GM19328 (cell line): Measurements from ENCODE around the gene PRLH.

Experiments
- ATAC-seq: cut with Tn5 transposase; IDR thresholded peaks from one replicate; pipeline ENCODE4 v1.9.1; 2021; ENCODE audit warnings: mild to moderate bottlenecking, moderate library complexity; ENCODE audit not compliant: unreplicated experiment

The PRLH gene

DNA sequence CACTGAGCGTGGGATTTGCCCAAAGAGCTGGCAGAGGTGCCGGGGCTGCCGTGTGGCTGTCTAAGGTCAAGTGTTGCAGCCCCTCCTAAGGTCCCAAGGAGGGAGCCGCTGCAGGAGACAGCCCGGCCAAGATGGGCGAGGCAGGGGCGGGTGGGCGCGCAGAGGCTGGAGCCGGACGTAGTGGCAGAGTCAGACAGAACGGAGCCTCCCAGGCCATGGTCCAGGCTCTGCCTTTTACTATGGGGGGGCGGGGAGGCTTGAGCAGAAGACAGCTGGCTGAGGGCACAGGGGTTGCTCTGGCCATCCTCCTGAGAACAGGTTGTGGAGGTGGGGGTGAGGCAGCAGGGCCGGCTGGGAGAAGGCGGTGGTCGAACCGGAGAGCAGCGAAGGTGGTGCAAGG lies 27.5 kb upstream of the PRLH start:
- ATAC-seq: no peak

DNA sequence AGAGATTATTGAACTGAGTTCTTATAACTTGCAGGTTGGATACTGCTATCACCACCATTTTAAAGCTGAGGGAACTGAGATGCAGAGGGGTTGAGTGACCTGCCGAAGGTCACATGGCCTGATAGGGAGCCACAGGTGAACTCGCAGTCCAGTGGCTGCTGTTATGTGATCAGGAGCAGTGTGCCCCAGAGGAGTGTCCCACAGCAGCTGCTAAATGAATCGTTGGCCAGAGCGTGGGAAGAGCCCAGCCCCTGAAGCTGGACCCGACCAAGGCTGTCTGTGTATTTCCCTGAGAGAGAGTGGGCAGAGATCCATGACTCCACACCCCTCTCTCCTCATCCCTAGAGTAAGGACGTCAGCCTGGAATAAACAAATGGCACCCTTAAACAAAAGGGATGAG lies 26.7 kb upstream of the PRLH start:
- ATAC-seq: no peak

DNA sequence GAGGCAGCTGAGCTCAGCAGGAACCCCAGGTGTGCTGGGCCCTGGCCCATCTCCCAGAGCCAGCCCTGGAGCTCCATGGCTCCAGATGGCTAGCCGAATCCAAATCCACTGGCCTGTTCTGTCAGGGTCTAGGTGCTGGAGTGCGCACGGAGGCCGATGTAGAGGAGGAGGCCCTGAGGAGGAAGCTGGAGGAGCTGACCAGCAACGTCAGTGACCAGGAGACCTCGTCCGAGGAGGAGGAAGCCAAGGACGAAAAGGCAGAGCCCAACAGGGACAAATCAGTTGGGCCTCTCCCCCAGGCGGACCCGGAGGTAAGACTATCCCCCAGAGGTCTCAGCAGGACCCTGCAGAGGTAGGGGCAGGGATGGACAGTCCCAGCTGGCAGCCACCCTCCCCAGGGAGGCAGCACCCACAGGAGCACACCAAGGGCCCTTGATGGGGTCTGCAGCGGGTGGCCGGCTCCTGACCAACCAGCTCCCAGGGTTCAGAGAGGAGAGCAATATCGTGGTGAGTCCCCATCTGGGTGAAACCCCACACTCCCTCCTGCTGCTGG lies 26.1 kb upstream of the PRLH start:
- ATAC-seq: no peak

DNA sequence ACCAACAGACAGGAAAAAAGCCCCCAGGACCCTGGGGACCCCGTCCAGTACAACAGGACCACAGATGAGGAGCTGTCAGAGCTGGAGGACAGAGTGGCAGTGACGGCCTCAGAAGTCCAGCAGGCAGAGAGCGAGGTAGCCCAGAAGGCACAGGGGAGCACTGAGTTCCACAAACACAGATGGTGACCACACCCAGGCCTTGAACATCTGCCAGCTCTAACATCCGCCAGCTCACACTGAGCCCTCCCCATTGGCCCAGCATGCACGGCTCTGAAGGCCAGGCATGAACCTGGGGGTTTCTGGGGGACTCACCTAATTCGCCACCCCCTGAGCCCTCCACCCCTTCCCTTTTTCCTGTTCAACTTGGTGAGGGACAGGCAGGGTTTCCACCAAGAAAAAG lies 25.6 kb upstream of the PRLH start:
- ATAC-seq: no peak

DNA sequence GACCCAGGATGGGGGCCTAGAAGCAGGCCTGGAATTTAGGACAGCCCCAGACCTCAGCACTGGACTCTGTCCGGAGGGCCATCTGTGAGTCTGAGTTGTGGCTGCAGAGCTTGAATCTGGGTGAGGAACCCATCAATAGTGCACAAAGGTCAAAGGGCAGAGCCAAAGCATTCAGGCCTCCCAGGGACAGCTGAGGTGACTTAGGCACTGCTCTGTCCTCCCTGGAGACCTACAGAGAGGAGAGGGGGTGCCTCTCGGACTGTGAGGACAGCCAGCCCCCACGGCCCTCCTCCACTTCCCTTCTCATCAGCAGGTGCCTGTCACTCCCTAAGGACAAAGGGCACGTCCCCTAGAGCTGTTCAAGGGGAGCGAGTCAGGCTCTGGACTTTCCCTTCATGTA lies 25.1 kb upstream of the PRLH start:
- ATAC-seq: no peak

DNA sequence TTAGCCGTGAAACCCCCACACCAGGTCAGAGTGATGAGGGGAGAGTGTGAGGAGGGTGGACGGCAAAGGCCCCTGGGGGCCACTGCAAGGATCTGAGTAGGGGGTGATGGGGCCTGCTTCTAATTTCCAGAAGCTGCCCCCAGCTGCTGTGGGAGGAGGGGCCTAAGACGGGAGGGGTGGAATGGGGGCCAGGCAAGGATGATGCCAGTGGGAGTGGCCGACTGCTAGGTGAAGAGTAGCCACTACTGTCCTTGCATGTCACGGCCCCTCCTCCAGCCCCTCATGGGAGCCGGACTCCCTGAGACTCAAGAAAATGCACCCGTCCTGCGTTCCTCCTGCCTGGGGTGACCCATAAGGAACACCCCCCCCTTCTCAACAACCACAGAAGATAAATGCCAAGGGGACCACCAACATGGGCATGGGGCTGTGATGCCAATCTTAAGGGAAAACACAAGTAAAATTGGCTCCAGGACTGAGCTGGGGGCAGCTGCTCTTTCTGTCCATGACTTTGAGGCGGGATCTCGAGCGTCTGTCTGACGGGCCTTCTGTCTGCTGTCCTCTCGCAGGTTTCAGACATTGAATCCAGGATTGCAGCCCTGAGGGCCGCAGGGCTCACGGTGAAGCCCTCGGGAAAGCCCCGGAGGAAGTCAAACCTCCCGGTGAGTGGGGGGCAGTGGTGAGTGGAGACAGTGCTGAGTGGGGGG lies 24.2 kb upstream of the PRLH start:
- ATAC-seq: no peak

DNA sequence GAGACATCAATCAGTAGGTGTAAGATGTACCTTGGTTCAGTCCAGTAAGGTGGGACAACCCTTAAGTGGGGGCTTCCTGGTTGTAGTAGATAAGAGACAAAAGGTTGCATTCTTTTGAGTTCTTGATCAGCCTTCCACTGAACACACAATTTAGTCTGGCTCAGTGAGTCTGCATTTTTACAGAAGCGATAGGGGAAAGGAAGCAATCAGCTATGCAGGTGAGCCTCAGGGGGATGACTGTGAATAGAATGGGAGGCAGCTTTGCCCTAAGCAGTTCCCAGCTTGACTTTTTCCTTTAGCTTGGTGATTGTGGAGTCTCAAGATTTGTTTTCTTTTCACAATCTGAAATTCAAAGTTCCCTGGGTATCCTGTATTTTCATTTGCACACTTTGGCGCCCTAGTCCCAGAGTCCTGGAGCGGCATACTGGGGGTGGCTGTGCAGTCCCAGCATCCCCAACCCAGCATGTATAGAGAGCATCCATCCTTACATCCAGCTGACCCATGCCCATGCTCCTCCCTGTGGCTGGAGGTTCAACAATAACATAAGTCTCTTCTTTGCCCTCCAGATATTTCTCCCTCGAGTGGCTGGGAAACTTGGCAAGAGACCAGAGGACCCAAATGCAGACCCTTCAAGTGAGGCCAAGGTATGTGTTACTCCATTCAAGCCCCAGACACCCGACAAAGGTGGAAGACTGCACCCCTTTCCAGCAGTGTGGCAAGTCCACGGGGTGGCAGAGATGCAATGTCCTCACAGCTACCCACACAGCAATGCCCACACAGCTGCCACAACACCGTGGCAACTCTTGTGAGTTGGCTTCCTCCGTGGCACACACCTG lies 20.1 kb upstream of the PRLH start:
- ATAC-seq: no peak

DNA sequence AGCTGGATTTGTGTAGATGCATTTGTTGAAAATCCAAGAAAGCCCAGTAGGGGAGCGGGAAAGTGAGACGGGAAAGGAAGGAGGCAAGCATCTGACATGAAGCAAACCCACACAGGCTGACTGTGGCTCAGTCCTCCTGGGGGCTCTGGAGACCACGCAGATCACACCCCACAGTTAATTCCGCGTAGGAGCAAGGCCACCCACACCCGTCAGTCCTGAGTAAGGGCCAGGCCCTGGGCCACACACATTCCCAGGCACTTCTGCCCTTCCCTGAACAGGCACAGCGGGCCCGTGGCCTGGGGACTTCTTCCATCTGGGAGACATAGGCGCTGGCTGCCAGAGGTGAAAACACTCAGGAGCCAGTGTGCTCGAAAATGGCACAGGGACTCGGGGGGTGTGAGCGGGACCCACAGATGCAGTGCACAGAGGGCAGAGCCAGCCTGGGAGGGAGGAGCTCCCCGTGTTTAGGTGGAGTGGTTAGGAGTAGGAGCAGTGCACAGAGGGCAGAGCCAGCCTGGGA lies 19.4 kb upstream of the PRLH start:
- no peak for ATAC-seq

DNA sequence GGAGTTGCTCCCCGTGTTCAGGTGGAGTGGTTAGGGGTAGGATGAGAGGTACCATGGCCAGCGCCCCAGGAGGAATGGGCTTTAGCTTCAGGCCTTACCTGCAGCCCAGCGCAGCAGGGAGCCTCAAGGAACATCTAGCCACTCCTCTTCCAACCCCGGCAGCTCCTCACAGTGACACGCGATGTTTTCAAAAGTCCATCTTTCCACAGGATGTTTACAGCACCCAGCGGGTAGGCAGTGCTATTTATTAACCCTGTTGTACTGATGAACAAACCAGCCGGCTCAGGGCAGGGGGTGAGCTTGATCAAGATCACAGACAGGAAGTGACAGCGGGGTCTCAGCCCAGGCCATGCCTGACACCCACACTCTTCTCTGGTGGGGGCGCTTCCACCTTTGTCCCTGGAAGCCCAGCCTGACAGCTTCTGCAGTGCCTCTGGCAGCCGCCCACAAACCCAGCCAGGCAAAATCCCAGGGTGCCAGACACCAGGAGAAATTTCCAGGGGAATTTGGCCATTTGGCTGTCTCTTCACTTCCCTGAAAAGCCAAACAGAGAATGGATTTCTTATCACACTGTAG lies 18.4 kb upstream of the PRLH start:
- no peak for ATAC-seq

DNA sequence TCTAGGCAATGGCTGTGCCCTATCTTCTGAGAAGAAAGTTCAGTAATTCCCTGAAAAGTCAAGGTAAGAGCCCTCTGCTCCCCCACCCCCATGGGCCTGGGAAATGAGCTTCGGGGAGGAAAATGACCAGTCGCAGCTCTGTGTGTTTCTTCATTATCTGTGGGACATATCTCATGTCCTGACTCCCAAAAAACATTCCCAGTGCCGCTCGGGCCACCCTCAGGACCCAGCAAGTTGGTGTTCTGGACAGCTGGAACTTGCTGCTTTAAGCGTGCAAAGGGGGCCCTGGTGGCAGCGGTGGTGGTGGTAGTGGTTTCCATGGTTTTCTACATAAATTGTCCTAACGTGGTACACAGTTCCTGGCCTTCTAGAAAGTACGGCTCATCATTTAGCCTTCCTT lies 17.2 kb upstream of the PRLH start:
- no peak for ATAC-seq

DNA sequence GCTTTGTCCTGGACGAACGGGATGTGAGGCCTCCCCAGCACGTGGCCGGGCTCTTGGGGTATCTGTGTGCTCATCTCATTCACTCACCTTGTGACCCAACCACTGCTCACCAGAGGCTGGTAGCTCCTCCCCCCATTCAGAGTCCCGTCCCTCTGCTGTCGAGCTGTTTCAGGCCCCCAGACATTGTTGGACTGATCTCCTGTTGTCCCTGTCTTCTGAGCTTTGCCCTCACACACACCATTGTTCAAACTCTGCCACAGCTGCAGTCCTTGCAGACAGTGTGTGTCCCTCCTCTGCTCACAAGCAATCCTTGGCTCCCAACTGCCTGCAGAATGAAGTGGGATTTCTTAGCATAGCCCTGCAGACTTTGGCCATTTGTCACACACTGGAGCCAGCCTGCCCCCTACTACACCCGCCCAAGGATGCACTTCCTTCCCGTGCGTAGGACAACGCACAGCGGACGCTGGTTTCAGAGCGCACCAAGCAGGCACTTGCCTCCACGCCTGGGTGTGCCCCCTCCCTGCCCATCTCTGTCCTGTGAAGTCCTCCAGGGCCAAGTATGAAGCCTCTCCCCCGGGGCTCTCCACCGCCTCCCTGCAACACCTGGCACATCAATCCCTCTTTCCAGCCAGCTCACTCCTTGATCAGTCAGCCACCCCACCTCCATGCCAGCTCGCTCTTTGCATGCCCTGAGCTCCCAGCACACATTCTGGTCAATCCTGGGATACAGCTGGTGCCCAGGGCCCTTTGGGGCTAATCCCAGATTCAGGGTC lies 16.5 kb upstream of the PRLH start:
- no peak for ATAC-seq

DNA sequence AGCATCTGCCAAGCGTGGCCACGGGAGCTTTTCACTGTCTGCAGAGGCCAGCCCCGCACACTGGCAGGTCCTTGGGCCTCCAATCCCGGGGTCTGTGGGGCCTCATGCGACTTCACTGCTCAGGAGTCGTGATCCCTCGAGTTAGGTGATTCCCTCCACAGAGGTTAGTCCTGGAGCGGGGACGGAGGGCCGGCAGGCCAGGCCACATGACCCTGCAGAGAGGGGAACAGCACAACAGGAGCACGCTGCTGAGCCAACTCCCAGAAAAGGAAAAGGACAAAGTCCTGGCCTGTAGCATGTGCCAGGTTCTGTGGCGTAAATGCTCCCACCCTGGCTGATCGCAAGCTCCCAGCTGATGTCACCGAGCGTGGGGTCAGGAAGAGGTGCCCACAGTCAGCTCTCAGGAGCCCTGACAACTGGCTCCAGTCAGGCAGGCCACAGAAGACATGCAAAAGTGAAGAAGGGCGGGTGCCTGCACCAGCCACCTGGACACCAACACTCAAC lies 15.3 kb upstream of the PRLH start:
- no peak for ATAC-seq

DNA sequence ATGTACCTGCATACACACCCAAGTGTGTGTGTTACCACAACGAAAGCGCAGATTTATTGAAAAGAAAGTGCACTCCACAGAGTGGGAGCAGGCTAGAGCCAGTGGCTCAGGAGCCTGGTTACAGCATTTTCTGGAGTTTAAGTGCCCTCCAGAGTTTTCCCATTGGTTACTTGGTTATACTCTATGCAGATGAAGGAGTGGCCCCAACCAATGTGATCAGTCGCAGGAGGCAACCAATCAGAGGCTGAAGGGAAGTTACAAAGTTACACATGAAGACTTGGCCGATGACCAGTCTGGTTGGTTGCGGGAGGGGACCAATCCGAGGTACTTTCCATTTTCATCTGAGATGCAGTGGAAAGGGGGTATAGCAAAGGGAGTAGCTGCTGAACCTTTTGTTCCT lies 13.5 kb upstream of the PRLH start:
- no peak for ATAC-seq

DNA sequence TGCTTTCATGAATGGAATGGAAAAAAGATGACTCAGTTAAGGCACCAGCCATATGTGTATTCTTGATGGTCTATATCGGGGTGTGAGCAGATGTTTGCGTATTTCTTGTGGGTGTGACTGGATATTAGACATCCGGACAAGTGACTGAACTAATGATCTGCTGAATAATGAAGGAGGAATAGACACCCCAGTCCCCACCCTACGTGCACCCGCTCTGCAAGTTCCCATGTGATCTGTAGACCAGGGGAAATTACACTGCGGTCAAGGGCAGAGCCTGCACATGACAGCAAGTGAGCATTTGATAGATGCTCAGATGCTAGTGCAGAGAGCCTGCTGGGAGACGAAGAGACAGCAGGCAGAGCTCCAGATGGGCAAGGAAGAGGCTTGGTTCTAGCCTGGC lies 12.4 kb upstream of the PRLH start:
- no peak for ATAC-seq

DNA sequence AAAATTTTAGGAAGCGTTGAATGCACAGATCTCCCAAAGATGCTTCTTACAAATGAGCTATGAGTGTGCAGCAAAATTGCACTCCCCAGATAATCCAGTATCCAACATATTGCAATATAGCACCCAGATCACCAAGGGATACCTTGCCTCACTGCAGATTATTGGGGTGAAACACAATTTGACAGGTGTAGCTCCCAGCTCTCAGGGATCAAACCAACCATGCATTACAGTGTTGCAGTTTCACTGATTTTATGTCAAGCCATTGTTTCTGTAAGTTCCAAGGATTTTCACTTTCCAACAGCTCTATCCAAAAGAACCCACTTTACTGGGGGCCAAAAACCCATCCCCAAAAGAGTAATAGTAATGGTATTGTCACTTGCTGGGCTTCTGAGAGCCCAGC lies 10.8 kb upstream of the PRLH start:
- no peak for ATAC-seq

DNA sequence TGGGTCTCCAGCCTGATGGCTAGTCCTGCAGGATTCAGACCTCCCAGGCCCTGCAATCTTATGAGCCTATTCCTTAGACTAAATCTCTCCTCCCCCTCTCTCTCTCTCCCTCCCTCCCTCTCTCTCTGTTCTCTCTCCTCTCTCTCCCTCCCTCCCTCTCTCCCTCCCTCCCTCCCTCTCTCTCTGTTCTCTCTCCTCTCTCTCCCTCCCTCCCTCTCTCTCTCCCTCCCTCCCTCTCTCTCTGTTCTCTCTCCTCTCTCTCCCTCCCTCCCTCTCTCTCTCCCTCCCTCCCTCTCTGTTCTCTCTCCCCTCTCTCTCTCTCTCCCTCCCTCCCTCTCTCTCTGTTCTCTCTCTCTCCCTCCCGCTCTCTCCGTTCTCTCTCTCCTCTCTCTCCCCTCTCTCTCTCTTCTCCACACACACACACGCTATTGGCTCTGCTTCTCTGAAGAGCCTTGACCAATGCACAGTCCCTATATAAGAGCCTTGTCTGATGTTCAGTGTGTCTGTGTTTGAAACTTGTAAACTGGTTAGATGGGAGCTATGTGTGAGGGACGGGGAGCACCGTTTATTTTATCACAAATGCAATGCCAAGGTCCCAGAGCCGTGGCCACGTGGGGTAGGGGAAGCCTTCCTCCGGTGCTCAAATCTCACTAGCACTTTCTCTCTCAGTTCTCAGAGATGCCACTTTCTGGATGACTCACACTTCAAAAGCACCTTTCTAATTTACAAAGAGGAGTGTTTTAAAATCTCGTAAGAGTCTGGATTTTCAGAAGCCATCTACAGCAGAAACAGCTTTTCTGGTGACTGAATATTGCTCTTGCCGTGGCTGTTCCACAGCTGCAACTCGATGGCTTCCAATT lies 9.4 kb upstream of the PRLH start:
- ATAC-seq: peak; percentile 86

DNA sequence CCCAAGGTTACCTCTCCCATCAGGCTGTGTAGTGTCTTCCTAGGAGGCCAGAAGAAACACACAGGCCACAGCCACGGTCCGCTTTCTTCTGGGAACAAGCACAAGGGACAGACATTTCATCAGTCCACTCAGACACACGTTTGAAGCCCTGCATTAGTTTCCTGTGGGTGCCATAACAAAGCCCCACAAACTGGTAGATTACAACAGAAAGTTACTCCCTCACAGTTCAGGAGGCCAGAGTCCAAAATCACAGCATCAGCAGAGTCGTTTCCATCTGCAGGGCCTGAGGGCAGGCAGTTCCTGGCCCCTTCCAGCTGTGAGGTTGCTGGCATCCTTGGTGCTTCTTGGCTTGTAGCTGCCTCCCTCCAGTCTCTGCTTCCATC lies 8.8 kb upstream of the PRLH start:
- no peak for ATAC-seq

DNA sequence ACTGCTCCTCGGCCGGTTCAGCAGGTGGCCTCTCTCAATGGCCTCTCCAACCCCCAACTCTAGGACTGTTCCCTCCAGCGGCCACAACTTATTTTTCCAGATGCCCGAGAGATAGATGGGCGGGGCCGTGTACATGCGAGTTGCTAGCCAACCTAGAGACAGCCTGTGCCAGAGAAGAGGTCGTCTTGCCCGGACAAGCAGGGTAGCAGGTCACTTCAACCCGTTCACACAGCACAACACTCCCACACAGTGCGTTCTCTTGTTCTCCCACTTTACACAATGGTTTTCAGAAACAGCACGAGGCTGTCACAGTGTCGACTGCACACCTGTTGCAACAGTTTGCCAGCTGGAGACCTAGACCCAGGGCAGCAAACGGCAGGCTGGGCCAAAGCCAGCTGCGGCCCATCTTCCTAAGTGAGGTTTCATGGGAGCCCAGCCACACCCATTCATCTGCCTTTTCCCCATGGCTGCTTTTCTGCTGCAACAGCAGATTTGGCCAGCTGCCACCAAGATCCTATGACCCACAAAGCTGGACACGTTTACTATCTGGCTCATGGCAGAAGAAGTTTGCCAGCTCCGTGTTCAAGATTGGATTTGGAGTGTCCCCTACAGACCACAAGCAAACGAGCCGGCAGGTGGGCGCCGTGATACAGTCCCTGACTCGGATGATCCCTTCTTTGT lies 7.3 kb upstream of the PRLH start:
- no peak for ATAC-seq

DNA sequence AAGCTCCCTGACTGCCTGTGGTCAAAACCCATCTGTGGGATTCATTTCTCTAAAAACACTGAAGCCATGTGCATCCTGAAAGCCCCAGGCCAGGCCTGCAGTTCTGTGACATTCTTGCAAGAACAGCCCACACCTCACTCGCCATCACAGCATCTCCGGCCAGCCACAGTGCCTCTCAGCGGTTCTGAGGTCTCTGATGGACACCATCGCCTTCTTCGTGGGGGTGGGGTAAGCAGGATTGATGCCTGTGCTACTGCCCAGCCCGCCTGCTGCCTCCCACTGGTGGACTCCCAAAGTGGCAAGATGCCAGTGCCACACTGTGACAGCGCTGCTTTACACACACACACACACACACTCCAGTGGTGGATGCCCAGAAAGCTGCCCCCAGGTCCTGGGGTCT lies 5.2 kb upstream of the PRLH start:
- ATAC-seq: no peak
